Ovary (tissue), 9 donors: ENCODE results near the gene TANK. TPM values are rescaled to one million over a fixed set of nuclear protein-coding genes. Genes with fewer than 3 reads are reported as not detected.

Source experiments
- DNase-seq, 5 donors: peaks; one replicate each; pipeline ENCODE4 v3.0.0-alpha.2; 2019 to 2020
- H3K27ac ChIP-seq, 2 donors: fragments of 200-600 bp; one replicate each; pipeline versions ENCODE4 v1.5.1 to v1.8.0; 2019 to 2022
- H3K27me3 ChIP-seq: fragments of 200-600 bp; one replicate; pipeline ENCODE4 v1.8.0; 2022
- H3K36me3 ChIP-seq: fragments of 200-600 bp; sonication (generic); one replicate; pipeline ENCODE4 v1.5.1; 2019
- H3K4me1 ChIP-seq: one replicate; pipeline ENCODE4 v1.8.1; 2013; ENCODE audit warnings: mild to moderate bottlenecking, moderate library complexity; ENCODE audit not compliant: insufficient read depth
- H3K4me3 ChIP-seq: fragments of 200-600 bp; sonication (generic); one replicate; pipeline ENCODE4 v1.5.1; 2017
- H3K9me3 ChIP-seq, 2 donors: fragments of 200-600 bp in 1 of 2; sonication (generic) in 1 of 2; one replicate each; pipeline versions ENCODE4 v1.5.1 to v1.8.1; 2013 to 2019; ENCODE audit warnings: mild to moderate bottlenecking in 1 of 2, moderate library complexity in 1 of 2
- CTCF ChIP-seq, 3 donors: fragments of 450-650 bp in 2 of 3; fragments of 200-600 bp in 1 of 3; IDR thresholded peaks; one replicate each; pipeline versions ENCODE4 v1.5.1 to v1.8.0; 2016 to 2022; ENCODE audit warnings: antibody characterized with exemption in 3 of 3, mild to moderate bottlenecking in 1 of 3
- EP300 ChIP-seq: sonication (generic); formaldehyde crosslinking; IDR thresholded peaks from one replicate; pipeline ENCODE4 v1.6.1; 2017; ENCODE audit warnings: antibody characterized with exemption
- POLR2A ChIP-seq: fragments of 450-650 bp; IDR thresholded peaks from one replicate; pipeline ENCODE4 v1.6.1; 2017; ENCODE audit warnings: antibody characterized with exemption, mild to moderate bottlenecking, moderate library complexity
- WGBS, 3 donors: extraction: QIAGEN DNeasy Blood & Tissue Kit in 1 of 3; methylation state at CpG; one replicate each; pipeline versions ENCODE4 v1.1.5 to v1.1.7; 2013 to 2017; 5-methylcytosine and 5-hydroxymethylcytosine counted together
- intact Hi-C, 4 donors: fragments of 100-400 bp; cut with DNase I; formaldehyde crosslinking; loops; one replicate each; pipeline versions ENCODE4 v1.11.0 to v1.15.1; 2022 to 2023
- polyA plus RNA-seq, 2 donors: library from polyadenylated mRNA; stranded (reverse); fragments of 200-250 nt in 1 of 2; fragments of 350-450 nt in 1 of 2; fragmentation: Illumina TruSeq in 1 of 2; extraction: RNeasy Lipid Tissue Mini Kit (QIAGEN cat#74804) in 1 of 2; gene quantifications; one replicate each; pipeline ENCODE4 v1.2.3, GENCODE V29; 2013 to 2014
- total RNA-seq, 7 donors: library from RNA; depleted of rRNA in 2 of 7; stranded (reverse); fragments of >200 nt in 2 of 7; fragmentation: NEBNext Ultra II Directional in 3 of 7; extraction: Animal tissue kit (Norgen Biotek cat#: 25700) in 3 of 7; gene quantifications; one replicate each; pipeline versions ENCODE4 v1.1.0 to v1.2.4, GENCODE V29; 2016 to 2023
- donor health status: DM: no; HTN: no; CAD: no; lungs with moderate emphysema.
- donor health status: DM: no; HTN: no; CAD: no.
- donor health status: Bipolar disorder and iron deficiency.
- donor health status: DM: yes; HTN: yes; CAD: no.
- donor health status: DM: no; HTN: no; CAD: no.
- donor health status: DM: yes; HTN: yes; CAD: no.

Gene TANK
- total and polyA plus RNA-seq, 9 donors, result 31.4 to 99.8 (median 52.2) TPM

DNA sequence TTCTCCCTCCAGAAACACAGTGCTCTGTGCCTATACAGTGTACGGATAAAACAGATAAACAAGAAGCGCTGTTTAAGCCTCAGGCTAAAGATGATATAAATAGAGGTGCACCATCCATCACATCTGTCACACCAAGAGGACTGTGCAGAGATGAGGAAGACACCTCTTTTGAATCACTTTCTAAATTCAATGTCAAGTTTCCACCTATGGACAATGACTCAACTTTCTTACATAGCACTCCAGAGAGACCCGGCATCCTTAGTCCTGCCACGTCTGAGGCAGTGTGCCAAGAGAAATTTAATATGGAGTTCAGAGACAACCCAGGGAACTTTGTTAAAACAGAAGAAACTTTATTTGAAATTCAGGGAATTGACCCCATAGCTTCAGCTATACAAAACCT is 70.7 kb downstream of the TANK start:
- Histone ChIP-seq H3K4me3 (no peak overlapping the region), H3K4me1 (no peaks in the 10 kb centered on the region), H3K27me3 (no peaks in the 10 kb centered on the region), H3K36me3 (no peaks in the 10 kb centered on the region), H3K27ac (no peak overlapping the region), H3K9me3 (no peaks in the 10 kb centered on the region)
- TF ChIP-seq EP300, result no peak
- no peak for TF ChIP-seq CTCF (IDR thresholded peaks at IDR 0.05)
- TF ChIP-seq POLR2A, result no peak
- intact Hi-C loops, result no loop called here
- 82 to 87% (median 83%) methylated on average over 4 of the region's 4 CpGs for WGBS, 3 donors
- DNase-seq, result no peak

- H3K9me3 ChIP-seq, result no peaks in the 10 kb centered on the region
- no peaks in the 10 kb centered on the region for H3K36me3 ChIP-seq
- TF ChIP-seq CTCF (IDR thresholded peaks at IDR 0.05) (no peak), POLR2A (no peak), EP300 (no peak)
- H3K27ac ChIP-seq, result no peak overlapping the region
- H3K4me1 ChIP-seq, result peaks cover 3% of the 10 kb centered on the region
- no peaks in the 10 kb centered on the region for H3K27me3 ChIP-seq
- intact Hi-C loops, result no loop called here
- no peak overlapping the region for H3K4me3 ChIP-seq
- DNase-seq, result no peak
Measured at GRCh38 chr2:161232571-161232970, 72.3 kb downstream of the TANK start.

- no peaks in the 10 kb centered on the region for H3K9me3 ChIP-seq
- no peaks in the 10 kb centered on the region for H3K36me3 ChIP-seq
- 89 to 95% (median 90%) methylated on average over 2 of the region's 2 CpGs for WGBS, 3 donors
- intact Hi-C loops, result no loop called here
- no peak overlapping the region for H3K27ac ChIP-seq
- no peak overlapping the region for H3K4me3 ChIP-seq
- H3K4me1 ChIP-seq, result peaks cover 3% of the 10 kb centered on the region
- no peaks in the 10 kb centered on the region for H3K27me3 ChIP-seq
- no peak for TF ChIP-seq CTCF (IDR thresholded peaks at IDR 0.05)
- TF ChIP-seq POLR2A, result no peak
- no peak for DNase-seq
Measured at GRCh38 chr2:161233858-161234431, 73.7 kb downstream of the TANK start.

DNA sequence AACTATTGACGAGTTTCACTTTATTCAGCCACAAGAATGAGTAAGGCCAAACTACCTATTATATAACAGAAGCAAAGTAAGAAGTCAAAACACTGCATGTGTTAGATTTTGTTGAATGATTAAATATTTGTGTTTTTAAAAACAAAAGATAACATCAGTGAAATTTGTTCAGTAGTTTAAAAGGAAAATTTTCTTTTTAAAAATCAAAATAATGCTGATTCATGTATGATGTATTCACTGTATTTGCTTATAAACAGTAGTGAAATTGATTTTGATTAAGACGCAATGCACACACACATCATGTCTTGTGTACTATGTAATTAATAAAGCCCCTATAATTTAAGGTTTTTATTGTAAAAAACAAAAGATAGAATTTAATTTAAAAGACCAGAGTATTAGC is 74.4 kb downstream of the TANK start:
- intact Hi-C loops, result no loop called here
- 87 to 96% (median 91%) methylated on average over 2 of the region's 2 CpGs for WGBS, 3 donors
- Histone ChIP-seq H3K27ac (no peak overlapping the region), H3K4me1 (peaks cover 3% of the 10 kb centered on the region), H3K36me3 (no peaks in the 10 kb centered on the region), H3K27me3 (no peaks in the 10 kb centered on the region), H3K4me3 (no peak overlapping the region), H3K9me3 (no peaks in the 10 kb centered on the region)
- TF ChIP-seq POLR2A, result no peak
- TF ChIP-seq EP300, result no peak
- no peak for TF ChIP-seq CTCF (IDR thresholded peaks at IDR 0.05)
- no peak for DNase-seq
